Keratinocyte (primary cell): ENCODE data around the gene CASP9. TPM values are rescaled to one million over a fixed set of nuclear protein-coding genes. Genes with fewer than 3 reads are reported as not detected.

Source experiments
- DNase-seq: peaks from one replicate; pipeline ENCODE4 v3.0.0-alpha.2; 2011; ENCODE audit warnings: low read depth, missing footprints, low spot score
- FAIRE-seq: peaks from 2 replicates; lab custom pipeline; 2011; peaks lifted over from hg19 to GRCh38; lab: Jason Lieb, UNC
- H2AFZ ChIP-seq: 2 replicates; pipeline ENCODE4 v1.6.0; 2012; ENCODE audit warnings: low read length, control low read depth, inconsistent platforms; ENCODE audit not compliant: control insufficient read depth
- H3K27ac ChIP-seq: 2 replicates; pipeline ENCODE4 v1.5.1; 2011; ENCODE audit warnings: low read length; ENCODE audit not compliant: control insufficient read depth, insufficient read depth
- H3K27me3 ChIP-seq: 3 replicates; pipeline ENCODE4 v1.6.0; 2011; ENCODE audit warnings: low read length; ENCODE audit not compliant: control insufficient read depth, insufficient read depth; ENCODE audit errors: extremely low read depth
- H3K36me3 ChIP-seq, 2 experiments: 2 replicates in 1 of 2; 3 replicates in 1 of 2; pipeline ENCODE4 v1.5.1; 2011; ENCODE audit warnings: low read length in 2 of 2, mild to moderate bottlenecking in 1 of 2; ENCODE audit not compliant: control insufficient read depth in 2 of 2, insufficient read depth in 2 of 2; ENCODE audit errors: extremely low read depth in 1 of 2
- H3K4me1 ChIP-seq: 3 replicates; pipeline ENCODE4 v1.5.1; 2011; ENCODE audit warnings: low read length; ENCODE audit not compliant: control insufficient read depth, insufficient read depth; ENCODE audit errors: extremely low read depth
- H3K4me2 ChIP-seq: 3 replicates; pipeline ENCODE4 v1.6.0; 2011; ENCODE audit warnings: low read depth, low read length; ENCODE audit not compliant: control insufficient read depth, insufficient read depth; ENCODE audit errors: extremely low read depth
- H3K4me3 ChIP-seq, 3 experiments: fragments of 200-600 bp in 1 of 3; sonication (generic) in 1 of 3; 2 replicates in 2 of 3; 3 replicates in 1 of 3; pipeline ENCODE4 v1.5.1; 2011 to 2016; ENCODE audit warnings: low read length in 3 of 3, mild to moderate bottlenecking in 3 of 3, control low read depth in 2 of 3, inconsistent platforms in 1 of 3, low read depth in 1 of 3, mixed read lengths in 1 of 3, mixed run types in 1 of 3, moderate library complexity in 1 of 3; ENCODE audit not compliant: control insufficient read depth in 2 of 3, insufficient read depth in 2 of 3; ENCODE audit errors: extremely low read depth in 1 of 3
- H3K79me2 ChIP-seq: 2 replicates; pipeline ENCODE4 v1.6.0; 2012; ENCODE audit warnings: low read length; ENCODE audit not compliant: control insufficient read depth, insufficient read depth
- H3K9ac ChIP-seq: 3 replicates; pipeline ENCODE4 v1.6.0; 2011; ENCODE audit warnings: low read length; ENCODE audit not compliant: control insufficient read depth, insufficient read depth; ENCODE audit errors: extremely low read depth
- H3K9me1 ChIP-seq: 3 replicates; pipeline ENCODE4 v1.6.0; 2011; ENCODE audit warnings: low read length; ENCODE audit not compliant: control insufficient read depth, insufficient read depth; ENCODE audit errors: extremely low read depth
- H3K9me3 ChIP-seq: 2 replicates; pipeline ENCODE4 v1.5.1; 2012; ENCODE audit warnings: low read depth, low read length; ENCODE audit not compliant: control insufficient read depth
- H4K20me1 ChIP-seq: 3 replicates; pipeline ENCODE4 v1.6.0; 2011; ENCODE audit warnings: low read length; ENCODE audit not compliant: control insufficient read depth, insufficient read depth; ENCODE audit errors: extremely low read depth
- EZH2 ChIP-seq: IDR thresholded peaks from one replicate; pipeline ENCODE4 v1.6.1; 2012; ENCODE audit warnings: inconsistent platforms, mild to moderate bottlenecking, low read length, moderate library complexity
- dilution Hi-C: fragments of 300-500 bp; cut with MboI; formaldehyde crosslinking; loops from one replicate; pipeline ENCODE4 v1.7.0; 2020; ENCODE audit warnings: low sequenced_read_pairs; ENCODE audit not compliant: extremely low pct_ligation_motif_present
- polyA plus RNA-seq, 5 experiments: library from polyadenylated mRNA; depleted of rRNA in 3 of 5; stranded (reverse) in 3 of 5; stranded (forward) in 1 of 5; unstranded in 1 of 5; fragments of >200 nt; gene quantifications; 1 replicate in 1 of 5; 2 replicates in 3 of 5; 3 replicates in 1 of 5; pipeline versions ENCODE4 v1.2.1 to v1.2.3, GENCODE V29; 2011 to 2012; ENCODE audit warnings: missing spikeins in 2 of 5, low read depth in 1 of 5, low replicate concordance in 1 of 5
- TF ChIP-seq, protein P1 (sequence below), 3 experiments: IDR thresholded peaks in 1 of 3; conservative IDR thresholded peaks in 1 of 3; optimal IDR thresholded peaks in 1 of 3; 2 replicates in 2 of 3; 3 replicates in 1 of 3; pipeline versions ENCODE3 to v1.5.1; 2011; ENCODE audit warnings: low read length in 3 of 3, mild to moderate bottlenecking in 3 of 3, moderate library complexity in 2 of 3, control low read depth in 1 of 3, inconsistent platforms in 1 of 3; ENCODE audit not compliant: insufficient read depth in 2 of 3; ENCODE audit errors: extremely low read depth in 1 of 3

Gene CASP9
- polyA plus RNA-seq, 1 donor (not counting 4 experiments of a cell fraction or from before 2014, with no cell fraction given) = 4.4 TPM

- H3K9ac ChIP-seq = no peak overlapping the region
- H3K27ac ChIP-seq = no peak overlapping the region
- FAIRE-seq = no peak
- dilution Hi-C loops = no loop called here
- no peaks in the 10 kb centered on the region for H3K9me3 ChIP-seq
- H3K4me3 ChIP-seq = no peak overlapping the region
- no peaks in the 10 kb centered on the region for H4K20me1 ChIP-seq
- TF ChIP-seq, protein P1, sequence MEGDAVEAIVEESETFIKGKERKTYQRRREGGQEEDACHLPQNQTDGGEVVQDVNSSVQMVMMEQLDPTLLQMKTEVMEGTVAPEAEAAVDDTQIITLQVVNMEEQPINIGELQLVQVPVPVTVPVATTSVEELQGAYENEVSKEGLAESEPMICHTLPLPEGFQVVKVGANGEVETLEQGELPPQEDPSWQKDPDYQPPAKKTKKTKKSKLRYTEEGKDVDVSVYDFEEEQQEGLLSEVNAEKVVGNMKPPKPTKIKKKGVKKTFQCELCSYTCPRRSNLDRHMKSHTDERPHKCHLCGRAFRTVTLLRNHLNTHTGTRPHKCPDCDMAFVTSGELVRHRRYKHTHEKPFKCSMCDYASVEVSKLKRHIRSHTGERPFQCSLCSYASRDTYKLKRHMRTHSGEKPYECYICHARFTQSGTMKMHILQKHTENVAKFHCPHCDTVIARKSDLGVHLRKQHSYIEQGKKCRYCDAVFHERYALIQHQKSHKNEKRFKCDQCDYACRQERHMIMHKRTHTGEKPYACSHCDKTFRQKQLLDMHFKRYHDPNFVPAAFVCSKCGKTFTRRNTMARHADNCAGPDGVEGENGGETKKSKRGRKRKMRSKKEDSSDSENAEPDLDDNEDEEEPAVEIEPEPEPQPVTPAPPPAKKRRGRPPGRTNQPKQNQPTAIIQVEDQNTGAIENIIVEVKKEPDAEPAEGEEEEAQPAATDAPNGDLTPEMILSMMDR (optimal IDR thresholded peaks at IDR 0.05 in 1 of 3, IDR thresholded peaks at IDR 0.05 in 1 of 3, conservative IDR thresholded peaks at IDR 0.05 in 1 of 3; ENCODE audit: extremely low read depth in 1 of 3, insufficient read depth in 2 of 3, low read length in 3 of 3) = no peak
- TF ChIP-seq EZH2 = no peak
- no peak for DNase-seq
- no peaks in the 10 kb centered on the region for H3K9me1 ChIP-seq
- peaks cover 3% of the 10 kb centered on the region for H3K4me1 ChIP-seq
- H3K4me2 ChIP-seq = no peak overlapping the region
- H3K27me3 ChIP-seq = no peaks in the 10 kb centered on the region
- H3K36me3 ChIP-seq = no peaks in the 10 kb centered on the region
- H3K79me2 ChIP-seq = no peaks in the 10 kb centered on the region
- no peak overlapping the region for H2AFZ ChIP-seq
Observed at GRCh38 chr1:15513192-15513591, 10.8 kb downstream of the CASP9 start.

GRCh38 chr1:15510611-15511405, 13.2 kb downstream of the CASP9 start:
- Histone ChIP-seq H3K4me2 (no peak overlapping the region), H3K9me3 (no peaks in the 10 kb centered on the region), H3K27ac (no peak overlapping the region), H2AFZ (no peak overlapping the region), H3K4me3 (no peak overlapping the region), H3K4me1 (peaks cover 3% of the 10 kb centered on the region), H3K9me1 (no peaks in the 10 kb centered on the region), H3K9ac (no peak overlapping the region), H4K20me1 (no peaks in the 10 kb centered on the region), H3K36me3 (no peaks in the 10 kb centered on the region), H3K27me3 (no peaks in the 10 kb centered on the region), H3K79me2 (no peaks in the 10 kb centered on the region)
- no peak for TF ChIP-seq EZH2
- TF ChIP-seq, protein P1 (optimal IDR thresholded peaks at IDR 0.05 in 1 of 3, IDR thresholded peaks at IDR 0.05 in 1 of 3, conservative IDR thresholded peaks at IDR 0.05 in 1 of 3; ENCODE audit: extremely low read depth in 1 of 3, insufficient read depth in 2 of 3, low read length in 3 of 3) = no peak
- FAIRE-seq = no peak
- dilution Hi-C loops = no loop called here
- no peak for DNase-seq
